Measurements from ENCODE around the gene C8A. TPM values are rescaled to one million over a fixed set of nuclear protein-coding genes. Genes with fewer than 3 reads are reported as not detected.

Gene C8A
- total RNA-seq, 1 experiment from 2014 or later: not detected

GRCh38 chr1:56827711-56828110 lies 26.9 kb upstream of the C8A start:
- Histone ChIP-seq H3K36me3 (replicated peaks; ENCODE audit: control insufficient read depth, insufficient read depth, low read length) (no peaks in the 10 kb centered on the region), H3K27me3 (ENCODE audit: control insufficient read depth, insufficient read depth, low read length) (no peaks in the 10 kb centered on the region; the same call in 1 of the 2 replicates)
- DNase-seq: no peak

GRCh38 chr1:56830052-56830451 lies 24.5 kb upstream of the C8A start:
- no peak overlapping the region for H3K4me3 ChIP-seq (ENCODE audit: insufficient read depth, low read depth, low read length)
- peak; percentile 62 for DNase-seq
- no peaks in the 10 kb centered on the region; the same call in 1 of the 2 replicates for H3K27me3 ChIP-seq (ENCODE audit: control insufficient read depth, insufficient read depth, low read length)
- no peaks in the 10 kb centered on the region for H3K36me3 ChIP-seq (replicated peaks; ENCODE audit: control insufficient read depth, insufficient read depth, low read length)

More at GRCh38 chr1:56827711-56828110, 26.9 kb upstream of the C8A start:
- no peak overlapping the region for H3K4me3 ChIP-seq (ENCODE audit: insufficient read depth, low read depth, low read length)

- no peaks in the 10 kb centered on the region for H3K27me3 ChIP-seq (ENCODE audit: control insufficient read depth, insufficient read depth, low read length)
- no peak overlapping the region for H3K4me3 ChIP-seq (ENCODE audit: insufficient read depth, low read depth, low read length)
- peak; percentile 73 for DNase-seq
- H3K36me3 ChIP-seq (replicated peaks; ENCODE audit: control insufficient read depth, insufficient read depth, low read length): no peaks in the 10 kb centered on the region
Measured at GRCh38 chr1:56831871-56832693, 22.5 kb upstream of the C8A start.

- H3K27me3 ChIP-seq (ENCODE audit: control insufficient read depth, insufficient read depth, low read length): no peaks in the 10 kb centered on the region
- no peak overlapping the region for H3K4me3 ChIP-seq (ENCODE audit: insufficient read depth, low read depth, low read length)
- H3K36me3 ChIP-seq (replicated peaks; ENCODE audit: control insufficient read depth, insufficient read depth, low read length): no peaks in the 10 kb centered on the region
- no peak for DNase-seq
Measured at GRCh38 chr1:56833088-56833487, 21.5 kb upstream of the C8A start.

GRCh38 chr1:56834137-56834900 lies 20.3 kb upstream of the C8A start:
- Histone ChIP-seq H3K36me3 (replicated peaks; ENCODE audit: control insufficient read depth, insufficient read depth, low read length) (no peaks in the 10 kb centered on the region), H3K27me3 (ENCODE audit: control insufficient read depth, insufficient read depth, low read length) (no peaks in the 10 kb centered on the region), H3K4me3 (ENCODE audit: insufficient read depth, low read depth, low read length) (no peak overlapping the region)
- DNase-seq: no peak

GRCh38 chr1:56835657-56836056 lies 18.9 kb upstream of the C8A start:
- Histone ChIP-seq H3K27me3 (ENCODE audit: control insufficient read depth, insufficient read depth, low read length) (no peaks in the 10 kb centered on the region), H3K36me3 (replicated peaks; ENCODE audit: control insufficient read depth, insufficient read depth, low read length) (no peaks in the 10 kb centered on the region), H3K4me3 (ENCODE audit: insufficient read depth, low read depth, low read length) (no peak overlapping the region)
- no peak for DNase-seq

- DNase-seq: no peak
- Histone ChIP-seq H3K36me3 (replicated peaks; ENCODE audit: control insufficient read depth, insufficient read depth, low read length) (no peaks in the 10 kb centered on the region), H3K4me3 (ENCODE audit: insufficient read depth, low read depth, low read length) (no peak overlapping the region), H3K27me3 (ENCODE audit: control insufficient read depth, insufficient read depth, low read length) (no peaks in the 10 kb centered on the region)
Measured at GRCh38 chr1:56836359-56836758, 18.2 kb upstream of the C8A start.

- no peak for DNase-seq
- no peaks in the 10 kb centered on the region for H3K36me3 ChIP-seq (replicated peaks; ENCODE audit: control insufficient read depth, insufficient read depth, low read length)
Measured at GRCh38 chr1:56837244-56837939, 17.2 kb upstream of the C8A start.

GRCh38 chr1:56838759-56839158 lies 15.8 kb upstream of the C8A start:
- Histone ChIP-seq H3K27me3 (ENCODE audit: control insufficient read depth, insufficient read depth, low read length) (no peaks in the 10 kb centered on the region), H3K4me3 (ENCODE audit: insufficient read depth, low read depth, low read length) (no peak overlapping the region), H3K36me3 (replicated peaks; ENCODE audit: control insufficient read depth, insufficient read depth, low read length) (no peaks in the 10 kb centered on the region)
- DNase-seq: no peak

More at GRCh38 chr1:56837244-56837939, 17.2 kb upstream of the C8A start:
- H3K4me3 ChIP-seq (ENCODE audit: insufficient read depth, low read depth, low read length): no peak overlapping the region
- no peaks in the 10 kb centered on the region for H3K27me3 ChIP-seq (ENCODE audit: control insufficient read depth, insufficient read depth, low read length)

- Histone ChIP-seq H3K27me3 (ENCODE audit: control insufficient read depth, insufficient read depth, low read length) (no peaks in the 10 kb centered on the region; the same call in 1 of the 2 replicates), H3K36me3 (replicated peaks; ENCODE audit: control insufficient read depth, insufficient read depth, low read length) (no peaks in the 10 kb centered on the region)
- DNase-seq: no peak
Measured at GRCh38 chr1:56843544-56843943, 11.1 kb upstream of the C8A start.

GRCh38 chr1:56844545-56845136 lies 10.0 kb upstream of the C8A start:
- no peak for DNase-seq
- H3K27me3 ChIP-seq (ENCODE audit: control insufficient read depth, insufficient read depth, low read length): no peaks in the 10 kb centered on the region; the same call in 1 of the 2 replicates
- no peak overlapping the region for H3K4me3 ChIP-seq (ENCODE audit: insufficient read depth, low read depth, low read length)
- no peaks in the 10 kb centered on the region for H3K36me3 ChIP-seq (replicated peaks; ENCODE audit: control insufficient read depth, insufficient read depth, low read length)

More at GRCh38 chr1:56843544-56843943, 11.1 kb upstream of the C8A start:
- H3K4me3 ChIP-seq (ENCODE audit: insufficient read depth, low read depth, low read length): no peak overlapping the region

GRCh38 chr1:56845343-56845742 lies 9.3 kb upstream of the C8A start:
- no peaks in the 10 kb centered on the region; the same call in 1 of the 2 replicates for H3K27me3 ChIP-seq (ENCODE audit: control insufficient read depth, insufficient read depth, low read length)
- no peak for DNase-seq
- H3K36me3 ChIP-seq (replicated peaks; ENCODE audit: control insufficient read depth, insufficient read depth, low read length): no peaks in the 10 kb centered on the region
- no peak overlapping the region for H3K4me3 ChIP-seq (ENCODE audit: insufficient read depth, low read depth, low read length)

GRCh38 chr1:56849750-56850149 lies 4.8 kb upstream of the C8A start:
- no peaks in the 10 kb centered on the region for H3K36me3 ChIP-seq (replicated peaks; ENCODE audit: control insufficient read depth, insufficient read depth, low read length)
- no peak overlapping the region for H3K4me3 ChIP-seq (ENCODE audit: insufficient read depth, low read depth, low read length)
- no peaks in the 10 kb centered on the region; the same call in 1 of the 2 replicates for H3K27me3 ChIP-seq (ENCODE audit: control insufficient read depth, insufficient read depth, low read length)
- DNase-seq: no peak

GRCh38 chr1:56850411-56850810 lies 4.2 kb upstream of the C8A start:
- DNase-seq: no peak
- no peaks in the 10 kb centered on the region for H3K36me3 ChIP-seq (replicated peaks; ENCODE audit: control insufficient read depth, insufficient read depth, low read length)
- no peak overlapping the region for H3K4me3 ChIP-seq (ENCODE audit: insufficient read depth, low read depth, low read length)
- H3K27me3 ChIP-seq (ENCODE audit: control insufficient read depth, insufficient read depth, low read length): no peaks in the 10 kb centered on the region; the same call in 1 of the 2 replicates
